NT2/D1 (cell line): ENCODE data around the gene ZNF524.

ENCODE experiments used
- DNase-seq: peaks from one replicate; pipeline ENCODE4 v3.0.0-alpha.2; 2011; ENCODE audit warnings: low read depth, low spot score
- H3K27me3 ChIP-seq: 2 replicates; pipeline ENCODE4 v1.6.0; 2011; ENCODE audit warnings: mild to moderate bottlenecking; ENCODE audit not compliant: insufficient read length, insufficient read depth
- H3K36me3 ChIP-seq: 2 replicates; pipeline ENCODE4 v1.6.1; 2011; ENCODE audit warnings: mild to moderate bottlenecking, low read length, mixed read lengths; ENCODE audit not compliant: insufficient read depth, insufficient read length
- H3K4me1 ChIP-seq: 2 replicates; pipeline ENCODE4 v1.5.1; 2011; ENCODE audit not compliant: insufficient read depth, insufficient read length
- H3K4me3 ChIP-seq: 2 replicates; pipeline ENCODE4 v1.5.1; 2011; ENCODE audit warnings: low read depth; ENCODE audit not compliant: insufficient read length
- H3K9ac ChIP-seq: 2 replicates; pipeline ENCODE4 v1.6.0; 2011; ENCODE audit warnings: low read depth; ENCODE audit not compliant: insufficient read length
- H3K9me3 ChIP-seq: 2 replicates; pipeline ENCODE4 v1.5.1; 2011; ENCODE audit warnings: mild to moderate bottlenecking, low read length; ENCODE audit not compliant: insufficient read depth
- SUZ12 ChIP-seq: IDR thresholded peaks from 2 replicates; pipeline ENCODE4 v1.6.1; 2011; ENCODE audit not compliant: insufficient read length, insufficient read depth; ENCODE audit errors: extremely low read depth
- YY1 ChIP-seq: IDR thresholded peaks from 2 replicates; pipeline ENCODE4 v1.6.1; 2011; ENCODE audit not compliant: insufficient read length, insufficient read depth
- ZNF274 ChIP-seq: IDR thresholded peaks from 2 replicates; pipeline ENCODE4 v1.6.1; 2011; ENCODE audit warnings: mild to moderate bottlenecking, low read depth, low read length

The ZNF524 gene

GRCh38 chr19:55625004-55625326 is 24.9 kb downstream of the ZNF524 start:
- TF ChIP-seq SUZ12 (no peak), YY1 (no peak), ZNF274 (no peak)
- no peak for DNase-seq
- no peaks in the 10 kb centered on the region for H3K4me1 ChIP-seq
- H3K36me3 ChIP-seq = peaks cover 14% of the 10 kb centered on the region
- peak overlapping the region; percentile 31 for H3K4me3 ChIP-seq
- H3K9ac ChIP-seq = peak overlapping the region; percentile 61
- no peaks in the 10 kb centered on the region for H3K27me3 ChIP-seq
- no peaks in the 10 kb centered on the region for H3K9me3 ChIP-seq

DNA sequence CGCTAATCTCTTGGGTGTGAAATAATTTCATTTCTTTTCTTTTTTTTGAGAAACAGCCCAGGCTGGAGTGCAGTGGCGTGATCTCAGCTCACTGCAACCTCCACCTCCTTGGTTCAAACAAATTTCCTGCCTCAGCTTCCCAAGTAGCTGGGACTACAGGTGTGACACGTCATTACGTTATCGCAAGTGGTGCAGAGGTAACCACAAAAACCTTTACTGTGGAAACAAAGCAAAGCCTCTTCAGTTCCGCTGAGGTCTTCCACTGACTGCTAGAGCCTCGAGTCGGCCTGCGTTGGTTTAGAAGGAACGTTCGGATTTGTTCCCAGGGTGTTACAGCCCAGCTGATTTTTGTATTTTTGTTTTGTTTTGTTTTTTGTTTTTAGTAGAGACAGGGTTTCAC is 26.3 kb downstream of the ZNF524 start:
- no peaks in the 10 kb centered on the region for H3K9me3 ChIP-seq
- no peak for DNase-seq
- no peaks in the 10 kb centered on the region for H3K4me1 ChIP-seq
- TF ChIP-seq ZNF274 (no peak), SUZ12 (no peak), YY1 (no peak)
- H3K27me3 ChIP-seq = no peaks in the 10 kb centered on the region
- no peak overlapping the region for H3K4me3 ChIP-seq
- peaks cover 3% of the 10 kb centered on the region for H3K36me3 ChIP-seq
- H3K9ac ChIP-seq = no peak overlapping the region

GRCh38 chr19:55632463-55632834 is 32.4 kb downstream of the ZNF524 start:
- H3K9me3 ChIP-seq = no peaks in the 10 kb centered on the region
- DNase-seq = peak; percentile 90
- H3K9ac ChIP-seq = no peak overlapping the region
- TF ChIP-seq YY1 = no peak
- no peak for TF ChIP-seq ZNF274
- TF ChIP-seq SUZ12 = no peak
- peaks cover 10% of the 10 kb centered on the region for H3K36me3 ChIP-seq
- no peak overlapping the region for H3K4me3 ChIP-seq
- peaks cover 7% of the 10 kb centered on the region for H3K4me1 ChIP-seq
- H3K27me3 ChIP-seq = no peaks in the 10 kb centered on the region

DNA sequence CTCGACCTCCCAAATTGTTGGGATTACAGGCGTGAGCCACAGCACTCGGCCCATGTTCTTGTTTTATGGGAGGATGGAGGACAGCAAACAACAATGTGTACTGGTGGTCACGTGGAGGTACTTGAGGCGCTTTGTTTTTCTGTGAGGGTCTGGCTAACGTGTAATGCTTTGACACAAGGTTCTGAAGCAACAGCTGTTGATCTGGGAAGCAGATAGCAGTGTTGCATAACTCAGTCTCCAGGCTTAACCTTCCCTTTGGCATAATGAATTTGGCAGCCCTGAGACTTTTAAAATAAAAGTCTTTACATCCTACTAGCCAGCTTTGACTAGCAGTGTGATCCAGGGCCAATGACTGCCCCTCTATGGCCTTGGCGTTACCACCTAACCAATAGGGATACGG is 33.8 kb downstream of the ZNF524 start:
- Histone ChIP-seq H3K9ac (peak overlapping the region; percentile 26), H3K4me1 (peaks cover 7% of the 10 kb centered on the region), H3K4me3 (no peak overlapping the region)

GRCh38 chr19:55635334-55635717 is 35.2 kb downstream of the ZNF524 start:
- no peaks in the 10 kb centered on the region for H3K9me3 ChIP-seq

More for the DNA sequence above, 33.8 kb downstream of the ZNF524 start:
- TF ChIP-seq SUZ12 (no peak), ZNF274 (no peak), YY1 (no peak)
- Histone ChIP-seq H3K9me3 (no peaks in the 10 kb centered on the region), H3K27me3 (no peaks in the 10 kb centered on the region), H3K36me3 (peaks cover 16% of the 10 kb centered on the region)
- no peak for DNase-seq

DNA sequence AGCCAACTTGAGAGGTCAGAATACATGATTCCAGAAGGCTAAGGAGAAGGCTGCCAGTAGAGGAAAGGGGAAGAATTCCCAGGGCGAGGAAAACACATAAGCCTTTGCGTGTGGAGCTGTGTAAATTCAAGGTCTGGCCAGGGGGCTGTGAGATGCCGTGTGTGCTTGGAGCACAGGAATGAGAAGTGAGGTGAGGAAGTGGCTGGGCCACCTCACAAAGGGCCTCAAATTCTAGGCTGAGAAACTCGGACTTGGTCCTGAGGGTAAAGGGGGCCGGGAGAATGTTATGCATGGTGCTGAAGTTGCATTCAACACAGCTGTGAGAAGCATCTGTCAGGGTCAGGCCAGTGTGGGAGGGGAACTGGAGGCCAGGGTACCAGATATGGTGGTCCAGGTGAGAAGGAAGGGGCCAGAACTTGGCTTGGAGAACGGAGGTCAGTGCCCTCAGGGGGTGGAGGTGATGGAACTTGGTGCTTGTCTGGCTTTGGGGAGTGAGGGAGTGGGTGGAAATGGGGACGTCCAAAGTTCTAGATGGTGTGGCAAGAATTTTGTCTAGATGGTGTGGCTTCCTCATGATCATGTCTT is 35.9 kb downstream of the ZNF524 start:
- no peak for TF ChIP-seq ZNF274
- TF ChIP-seq SUZ12 = no peak
- TF ChIP-seq YY1 = no peak
- Histone ChIP-seq H3K27me3 (no peaks in the 10 kb centered on the region), H3K36me3 (peaks cover 19% of the 10 kb centered on the region), H3K4me3 (peak overlapping the region; percentile 93), H3K4me1 (peaks cover 12% of the 10 kb centered on the region), H3K9me3 (no peaks in the 10 kb centered on the region), H3K9ac (peak overlapping the region; percentile 94)
- DNase-seq = no peak

More at GRCh38 chr19:55635334-55635717, 35.2 kb downstream of the ZNF524 start:
- peaks cover 19% of the 10 kb centered on the region for H3K36me3 ChIP-seq
- TF ChIP-seq ZNF274 = no peak
- H3K9ac ChIP-seq = peak overlapping the region; percentile 94
- DNase-seq = no peak
- H3K4me3 ChIP-seq = peak overlapping the region; percentile 93
- H3K4me1 ChIP-seq = peaks cover 11% of the 10 kb centered on the region
- H3K27me3 ChIP-seq = no peaks in the 10 kb centered on the region

GRCh38 chr19:55636723-55637122 is 36.6 kb downstream of the ZNF524 start:
- no peak for DNase-seq
- peaks cover 19% of the 10 kb centered on the region for H3K36me3 ChIP-seq
- no peak overlapping the region for H3K4me3 ChIP-seq
- no peak for TF ChIP-seq SUZ12
- no peak for TF ChIP-seq ZNF274
- TF ChIP-seq YY1 = no peak
- no peaks in the 10 kb centered on the region for H3K27me3 ChIP-seq
- no peak overlapping the region for H3K9ac ChIP-seq
- peaks cover 12% of the 10 kb centered on the region for H3K4me1 ChIP-seq
- no peaks in the 10 kb centered on the region for H3K9me3 ChIP-seq
